Type B pancreatic cell (in vitro differentiated cells): ENCODE data around the gene SLC66A2. TPM values are rescaled to one million over a fixed set of nuclear protein-coding genes. Genes with fewer than 3 reads are reported as not detected.

ENCODE experiments used
- DNase-seq: peaks from one replicate; pipeline ENCODE4 v3.0.0; 2021; ENCODE audit warnings: mixed read lengths; ENCODE audit not compliant: unreplicated experiment; ENCODE audit errors: extremely low spot score
- H3K27ac Mint-ChIP-seq: 2 replicates; pipeline ENCODE4 v1.8.0; 2021; ENCODE audit warnings: mild to moderate bottlenecking, mixed read lengths
- H3K27me3 Mint-ChIP-seq: 2 replicates; pipeline ENCODE4 v1.8.0; 2021; ENCODE audit warnings: mixed read lengths
- H3K36me3 Mint-ChIP-seq: 2 replicates; pipeline ENCODE4 v1.8.0; 2021; ENCODE audit warnings: mixed read lengths
- H3K4me1 Mint-ChIP-seq: one replicate; pipeline ENCODE4 v1.8.0; 2021; ENCODE audit warnings: mixed read lengths; ENCODE audit not compliant: unreplicated experiment
- H3K4me3 Mint-ChIP-seq: 2 replicates; pipeline ENCODE4 v1.8.0; 2021; ENCODE audit warnings: mild to moderate bottlenecking, mixed read lengths
- H3K9me3 Mint-ChIP-seq: 2 replicates; pipeline ENCODE4 v1.8.0; 2021; ENCODE audit warnings: mixed read lengths
- total RNA-seq: library from RNA; stranded (reverse); gene quantifications from 2 replicates; pipeline ENCODE4 v1.2.1, GENCODE V29; 2021; ENCODE audit warnings: low replicate concordance
- TF ChIP-seq, protein P1 (sequence below): fragments of 200-600 bp; sonication (generic); conservative IDR thresholded peaks from 2 replicates; pipeline ENCODE4 v1.5.0; 2021; ENCODE audit warnings: antibody characterized with exemption, mild to moderate bottlenecking

The SLC66A2 gene
- total RNA-seq, 1 donor from 2014 or later = 39.7 TPM

- Mint-ChIP-seq H3K4me3 (no peak overlapping the region), H3K9me3 (peaks cover 13% of the 10 kb centered on the region), H3K4me1 (peaks cover 4% of the 10 kb centered on the region), H3K36me3 (peaks cover 80% of the 10 kb centered on the region), H3K27ac (no peak overlapping the region), H3K27me3 (no peaks in the 10 kb centered on the region)
- TF ChIP-seq, protein P1, sequence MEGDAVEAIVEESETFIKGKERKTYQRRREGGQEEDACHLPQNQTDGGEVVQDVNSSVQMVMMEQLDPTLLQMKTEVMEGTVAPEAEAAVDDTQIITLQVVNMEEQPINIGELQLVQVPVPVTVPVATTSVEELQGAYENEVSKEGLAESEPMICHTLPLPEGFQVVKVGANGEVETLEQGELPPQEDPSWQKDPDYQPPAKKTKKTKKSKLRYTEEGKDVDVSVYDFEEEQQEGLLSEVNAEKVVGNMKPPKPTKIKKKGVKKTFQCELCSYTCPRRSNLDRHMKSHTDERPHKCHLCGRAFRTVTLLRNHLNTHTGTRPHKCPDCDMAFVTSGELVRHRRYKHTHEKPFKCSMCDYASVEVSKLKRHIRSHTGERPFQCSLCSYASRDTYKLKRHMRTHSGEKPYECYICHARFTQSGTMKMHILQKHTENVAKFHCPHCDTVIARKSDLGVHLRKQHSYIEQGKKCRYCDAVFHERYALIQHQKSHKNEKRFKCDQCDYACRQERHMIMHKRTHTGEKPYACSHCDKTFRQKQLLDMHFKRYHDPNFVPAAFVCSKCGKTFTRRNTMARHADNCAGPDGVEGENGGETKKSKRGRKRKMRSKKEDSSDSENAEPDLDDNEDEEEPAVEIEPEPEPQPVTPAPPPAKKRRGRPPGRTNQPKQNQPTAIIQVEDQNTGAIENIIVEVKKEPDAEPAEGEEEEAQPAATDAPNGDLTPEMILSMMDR = no peak
- DNase-seq = no peak
These were observed 18.5 kb downstream of the SLC66A2 start for GRCh38 chr18:79932907-79933306.

GRCh38 chr18:79931475-79931874, 20.0 kb downstream of the SLC66A2 start:
- no peaks in the 10 kb centered on the region for H3K27me3 Mint-ChIP-seq
- H3K36me3 Mint-ChIP-seq = peaks cover 69% of the 10 kb centered on the region
- no peak overlapping the region for H3K4me3 Mint-ChIP-seq
- H3K4me1 Mint-ChIP-seq = peaks cover 4% of the 10 kb centered on the region
- H3K9me3 Mint-ChIP-seq = peaks cover 13% of the 10 kb centered on the region
- peak; percentile 7 for DNase-seq
- TF ChIP-seq, protein P1 = no peak
- no peak overlapping the region for H3K27ac Mint-ChIP-seq

DNA sequence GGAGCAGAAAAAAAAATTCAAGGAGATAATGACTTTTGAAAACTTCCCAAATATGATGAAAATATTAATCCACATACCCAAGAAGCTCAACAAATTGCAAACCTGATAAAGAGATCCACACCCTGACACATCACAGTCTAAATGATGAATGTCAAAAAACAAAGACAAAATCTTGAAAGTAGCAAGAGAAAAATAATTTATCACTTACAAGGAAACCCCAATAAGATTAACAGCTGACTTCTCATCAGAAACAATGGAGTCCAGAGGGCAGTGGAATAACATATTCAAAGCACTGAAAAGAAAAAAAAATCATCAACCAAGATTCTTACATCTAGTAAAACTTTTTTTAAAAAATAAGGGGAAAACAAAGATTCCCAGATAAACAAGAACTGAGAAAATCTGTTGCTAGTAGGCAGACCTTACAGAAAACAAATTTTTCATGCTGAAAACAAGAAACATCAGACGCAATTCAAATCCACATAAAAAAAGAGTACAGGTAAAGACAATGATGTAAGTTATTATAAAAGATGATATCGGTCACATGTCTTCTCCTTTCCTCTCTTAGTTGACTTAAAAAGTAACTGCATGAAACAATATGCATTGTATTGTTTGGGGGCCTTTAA, 21.3 kb downstream of the SLC66A2 start:
- peaks cover 4% of the 10 kb centered on the region for H3K4me1 Mint-ChIP-seq

DNA sequence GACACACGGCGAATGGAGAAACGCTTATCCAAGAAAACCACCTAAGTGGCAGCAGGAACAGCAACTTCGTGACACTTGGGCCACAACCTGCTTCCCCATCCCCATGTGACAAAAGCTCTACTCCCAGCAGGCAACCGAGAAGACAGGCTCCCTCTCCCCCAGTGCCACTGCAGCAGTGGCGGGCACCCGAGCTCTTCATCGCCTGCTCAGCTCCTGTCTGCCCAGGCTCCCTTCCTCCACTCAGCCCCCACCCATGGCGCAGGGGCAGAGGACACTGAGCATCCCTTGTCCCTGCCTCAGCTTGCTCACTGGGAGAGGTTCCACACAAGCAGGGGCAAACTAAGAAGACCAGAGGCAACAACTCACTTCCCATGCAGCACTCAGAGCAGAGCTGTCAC, 22.9 kb downstream of the SLC66A2 start:
- Mint-ChIP-seq H3K4me1 (no peaks in the 10 kb centered on the region), H3K27ac (no peak overlapping the region), H3K9me3 (peaks cover 13% of the 10 kb centered on the region), H3K4me3 (no peak overlapping the region), H3K27me3 (no peaks in the 10 kb centered on the region), H3K36me3 (peaks cover 49% of the 10 kb centered on the region)
- DNase-seq = peak; percentile 56
- TF ChIP-seq, protein P1 = no peak

More for the DNA sequence above, 21.3 kb downstream of the SLC66A2 start:
- no peak overlapping the region for H3K4me3 Mint-ChIP-seq
- TF ChIP-seq, protein P1 = no peak
- no peaks in the 10 kb centered on the region for H3K27me3 Mint-ChIP-seq
- no peak for DNase-seq
- no peak overlapping the region for H3K27ac Mint-ChIP-seq
- peaks cover 13% of the 10 kb centered on the region for H3K9me3 Mint-ChIP-seq
- H3K36me3 Mint-ChIP-seq = peaks cover 60% of the 10 kb centered on the region

- H3K27ac Mint-ChIP-seq = no peak overlapping the region
- H3K27me3 Mint-ChIP-seq = no peaks in the 10 kb centered on the region
- DNase-seq = peak; percentile 65
- no peaks in the 10 kb centered on the region for H3K4me1 Mint-ChIP-seq
- TF ChIP-seq, protein P1 = no peak
- H3K36me3 Mint-ChIP-seq = peaks cover 46% of the 10 kb centered on the region
- peaks cover 7% of the 10 kb centered on the region for H3K9me3 Mint-ChIP-seq
- H3K4me3 Mint-ChIP-seq = no peak overlapping the region
These were observed 23.6 kb downstream of the SLC66A2 start for GRCh38 chr18:79927607-79928562.
